H1 (cell line): ENCODE results near the gene MBP.

ENCODE experiments used
- BACH1 ChIP-seq: IDR thresholded peaks from 2 replicates; pipeline ENCODE4 v1.6.1; 2012; ENCODE audit warnings: low read length, improper control_type of control experiment
- CEBPB ChIP-seq: IDR thresholded peaks from 2 replicates; pipeline ENCODE4 v1.6.1; 2012; ENCODE audit warnings: low read depth, low read length
- CHD2 ChIP-seq: IDR thresholded peaks from 2 replicates; pipeline ENCODE4 v1.6.1; 2012; ENCODE audit warnings: low read length, improper control_type of control experiment
- CTCF ChIP-seq, 3 experiments: IDR thresholded peaks; 1 replicate in 2 of 3; 2 replicates in 1 of 3; pipeline versions ENCODE4 v1.5.1 to v1.6.1; 2011; ENCODE audit warnings: low read length in 3 of 3, mild to moderate bottlenecking in 3 of 3, inconsistent platforms in 2 of 3, low read depth in 1 of 3, moderate library complexity in 1 of 3; ENCODE audit not compliant: insufficient read depth in 1 of 3; ENCODE audit errors: control extremely low read depth in 1 of 3
- POLR2A ChIP-seq, 2 experiments: IDR thresholded peaks; 1 replicate in 1 of 2; 2 replicates in 1 of 2; pipeline ENCODE4 v1.6.1; 2011; ENCODE audit warnings: low read depth in 2 of 2, low read length in 2 of 2, mild to moderate bottlenecking in 2 of 2; ENCODE audit errors: control extremely low read depth in 1 of 2
- SIN3A ChIP-seq, 2 experiments: IDR thresholded peaks in 1 of 2; conservative IDR thresholded peaks in 1 of 2; 2 replicates each; pipeline ENCODE4 v1.6.1; 2011 to 2012; ENCODE audit warnings: low read length in 2 of 2, improper control_type of control experiment in 1 of 2, low read depth in 1 of 2, mild to moderate bottlenecking in 1 of 2
- TAF1 ChIP-seq: IDR thresholded peaks from 2 replicates; pipeline ENCODE4 v1.6.1; 2011; ENCODE audit warnings: mild to moderate bottlenecking, low read depth, low read length

GRCh38 chr18:76952747-76953146 lies 179.8 kb downstream of the MBP start:
- TF ChIP-seq CEBPB (no peak), TAF1 (no peak), CTCF (IDR thresholded peaks at IDR 0.05; ENCODE audit: control extremely low read depth in 1 of 3, insufficient read depth in 1 of 3, low read depth in 1 of 3, low read length in 3 of 3) (no peak), BACH1 (no peak), POLR2A (IDR thresholded peaks at IDR 0.05; ENCODE audit: control extremely low read depth in 1 of 2, low read depth in 2 of 2, low read length in 2 of 2) (no peak), SIN3A (conservative IDR thresholded peaks at IDR 0.05 in 1 of 2, IDR thresholded peaks at IDR 0.05 in 1 of 2; ENCODE audit: low read depth in 1 of 2, low read length in 2 of 2) (no peak), CHD2 (no peak)
